Measurements from ENCODE around the gene AKAP10. TPM values are rescaled to one million over a fixed set of nuclear protein-coding genes. Genes with fewer than 3 reads are reported as not detected.

The AKAP10 gene
- total and polyA plus RNA-seq, 10 of the 15 experiments (the other 5 are each of a cell fraction or from before 2014, with no cell fraction given): 4.3 to 23.7 (median 14.7) TPM

DNA sequence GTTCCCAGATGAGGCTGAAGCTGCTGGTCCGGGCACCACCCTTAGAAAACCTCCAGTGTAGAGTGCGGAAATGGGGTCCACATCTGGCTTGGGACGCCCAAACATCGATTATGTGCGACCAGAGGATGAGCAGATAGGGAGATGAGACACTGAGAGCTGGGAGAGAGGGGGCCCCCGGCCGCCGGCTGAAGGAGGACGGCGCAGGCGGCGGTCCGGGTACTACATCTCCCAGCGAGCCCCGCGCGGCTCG lies 31.3 kb upstream of the AKAP10 start:
- in situ Hi-C loops (cut with MboI) (loop anchor here (5.0 kb wide), 1 partner anchor 52 kb away; no protein-coding TSS in a partner anchor), intact Hi-C loops (cut with micrococcal nuclease; ENCODE audit: unreplicated experiment) (loop anchor here (5.0 kb wide), 1 partner anchor 108 kb away; no protein-coding TSS in a partner anchor)
- BruUV-seq (replicated peaks): no TSS peak
- CTCF ChIA-PET: interaction anchor here (0.5 to 2.1 kb wide), 13 partner anchors 9 to 161 kb away, joined by 3 to 10 read pairs (median 3); partner anchors contain the start of gene AKAP10
- FAIRE-seq (no peak), DNase-seq (ENCODE audit: low read depth, low spot score) (no peak), ATAC-seq (no peak)
- POLR2A ChIA-PET: no interaction called here
- peaks cover 0 to 9% of the 10 kb centered on the region in 2 experiments for H3K27me3 ChIP-seq (replicated peaks in 1 of 2; ENCODE audit: control insufficient read depth in 2 of 2, insufficient read depth in 2 of 2, low read length in 1 of 2)
- H3K36me3 ChIP-seq (ENCODE audit: control insufficient read depth in 2 of 2, insufficient read depth in 2 of 2, low read length in 1 of 2): no peaks in the 10 kb centered on the region
- H3K27ac ChIP-seq (ENCODE audit: control insufficient read depth, insufficient read depth): no peak overlapping the region
- RAD21 ChIA-PET (ENCODE audit: unreplicated experiment): no interaction called here
- SMC1A ChIA-PET (ENCODE audit: uncharacterized antibody, unreplicated experiment): interaction anchor here (1.1 kb wide), 1 partner anchor 16 kb away, joined by 4 read pairs; no protein-coding TSS in a partner anchor
- H3K4me2 ChIP-seq (ENCODE audit: control insufficient read depth, insufficient read depth): peak overlapping the region; percentile 96
- no peaks in the 10 kb centered on the region; the same call in 2 of the 3 replicates for H3K9me3 ChIP-seq (replicated peaks; ENCODE audit: control insufficient read depth, insufficient read depth, low read length)
- H2AFZ ChIP-seq (ENCODE audit: control insufficient read depth, low read depth, low read length): peak overlapping the region; percentile 99
- peak overlapping the region; percentile 64 for H3K9ac ChIP-seq (ENCODE audit: control insufficient read depth, insufficient read depth, low read length)
- H3K4me3 ChIP-seq: peak overlapping the region; percentile 72
- TF ChIP-seq TCF7 (IDR thresholded peaks at IDR 0.05; ENCODE audit: borderline replicate concordance) (no peak), TCF12 (IDR thresholded peaks at IDR 0.05; ENCODE audit: low read depth, low read length) (no peak), SIX5 (IDR thresholded peaks at IDR 0.05; ENCODE audit: low read depth, low read length, severe bottlenecking) (peak; percentile 91), HCFC1 (IDR thresholded peaks at IDR 0.05; ENCODE audit: low read length) (peak; percentile 92), SIN3A (IDR thresholded peaks at IDR 0.05; ENCODE audit: low read depth, low read length) (0 out of 2 replicates have a peak, but pooled peaks have one; percentile 38), PKNOX1 (IDR thresholded peaks at IDR 0.05) (no peak), SPI1 (IDR thresholded peaks at IDR 0.05; ENCODE audit: borderline replicate concordance, insufficient read depth, low read depth, low read length) (no peak), ZNF217 (IDR thresholded peaks at IDR 0.05) (0 out of 2 replicates have a peak, but pooled peaks have one; percentile 33), WRNIP1 (IDR thresholded peaks at IDR 0.05; ENCODE audit: borderline replicate concordance, low read depth, low read length) (no peak), RB1 (IDR thresholded peaks at IDR 0.05; ENCODE audit: borderline replicate concordance) (peak; percentile 56; the same call in 1 of the 2 replicates), PML (IDR thresholded peaks at IDR 0.05; ENCODE audit: low read length) (no peak)
- TF ChIP-seq, protein P1, sequence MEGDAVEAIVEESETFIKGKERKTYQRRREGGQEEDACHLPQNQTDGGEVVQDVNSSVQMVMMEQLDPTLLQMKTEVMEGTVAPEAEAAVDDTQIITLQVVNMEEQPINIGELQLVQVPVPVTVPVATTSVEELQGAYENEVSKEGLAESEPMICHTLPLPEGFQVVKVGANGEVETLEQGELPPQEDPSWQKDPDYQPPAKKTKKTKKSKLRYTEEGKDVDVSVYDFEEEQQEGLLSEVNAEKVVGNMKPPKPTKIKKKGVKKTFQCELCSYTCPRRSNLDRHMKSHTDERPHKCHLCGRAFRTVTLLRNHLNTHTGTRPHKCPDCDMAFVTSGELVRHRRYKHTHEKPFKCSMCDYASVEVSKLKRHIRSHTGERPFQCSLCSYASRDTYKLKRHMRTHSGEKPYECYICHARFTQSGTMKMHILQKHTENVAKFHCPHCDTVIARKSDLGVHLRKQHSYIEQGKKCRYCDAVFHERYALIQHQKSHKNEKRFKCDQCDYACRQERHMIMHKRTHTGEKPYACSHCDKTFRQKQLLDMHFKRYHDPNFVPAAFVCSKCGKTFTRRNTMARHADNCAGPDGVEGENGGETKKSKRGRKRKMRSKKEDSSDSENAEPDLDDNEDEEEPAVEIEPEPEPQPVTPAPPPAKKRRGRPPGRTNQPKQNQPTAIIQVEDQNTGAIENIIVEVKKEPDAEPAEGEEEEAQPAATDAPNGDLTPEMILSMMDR (IDR thresholded peaks at IDR 0.05 in 2 of 3, conservative IDR thresholded peaks at IDR 0.05 in 1 of 3; ENCODE audit: control insufficient read depth in 2 of 3, extremely low read depth in 1 of 3, insufficient read depth in 1 of 3, low read depth in 3 of 3, low read length in 3 of 3): peak in 1 of 3 experiments; percentile 92; a peak in 1 of 6 replicates
- 1% methylated on average over 8 of the region's 18 CpGs for WGBS (ENCODE audit: insufficient coverage, insufficient replicate concordance, low lambda C conversion rate, missing lambda C conversion rate)
- no peaks in the 10 kb centered on the region for H4K20me1 ChIP-seq (ENCODE audit: control insufficient read depth, insufficient read depth)
- H3K4me1 ChIP-seq (ENCODE audit: control insufficient read depth, insufficient read depth, low read length): no peaks in the 10 kb centered on the region
- no peaks in the 10 kb centered on the region for H3K79me2 ChIP-seq (ENCODE audit: control insufficient read depth, insufficient read depth, low read length)
